NCI-H2029 treated with DMSO at 0.1 percent for 48 hours (cell line): Measurements from ENCODE around the gene BEST1.

Source experiments
- DNase-seq: peaks from one replicate; lab custom pipeline; 2025; lab: John Stamatoyannopoulos, UW

The BEST1 gene

DNA sequence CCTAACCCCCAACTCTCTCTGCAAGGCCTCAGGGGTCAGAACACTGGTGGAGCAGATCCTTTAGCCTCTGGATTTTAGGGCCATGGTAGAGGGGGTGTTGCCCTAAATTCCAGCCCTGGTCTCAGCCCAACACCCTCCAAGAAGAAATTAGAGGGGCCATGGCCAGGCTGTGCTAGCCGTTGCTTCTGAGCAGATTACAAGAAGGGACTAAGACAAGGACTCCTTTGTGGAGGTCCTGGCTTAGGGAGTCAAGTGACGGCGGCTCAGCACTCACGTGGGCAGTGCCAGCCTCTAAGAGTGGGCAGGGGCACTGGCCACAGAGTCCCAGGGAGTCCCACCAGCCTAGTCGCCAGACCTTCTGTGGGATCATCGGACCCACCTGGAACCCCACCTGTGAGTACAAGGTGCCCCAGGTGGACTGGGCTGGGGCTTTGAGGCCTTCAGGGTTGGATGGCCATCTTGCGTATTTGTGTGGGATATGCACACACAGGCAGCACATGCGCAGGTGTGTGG lies at the start of gene BEST1:
BEST1 (plus strand) TSS at position 317 of the 513 bp plus-strand sequence. CDS start 1,456 bp downstream, outside the sequence.
- DNase-seq: no peak

DNA sequence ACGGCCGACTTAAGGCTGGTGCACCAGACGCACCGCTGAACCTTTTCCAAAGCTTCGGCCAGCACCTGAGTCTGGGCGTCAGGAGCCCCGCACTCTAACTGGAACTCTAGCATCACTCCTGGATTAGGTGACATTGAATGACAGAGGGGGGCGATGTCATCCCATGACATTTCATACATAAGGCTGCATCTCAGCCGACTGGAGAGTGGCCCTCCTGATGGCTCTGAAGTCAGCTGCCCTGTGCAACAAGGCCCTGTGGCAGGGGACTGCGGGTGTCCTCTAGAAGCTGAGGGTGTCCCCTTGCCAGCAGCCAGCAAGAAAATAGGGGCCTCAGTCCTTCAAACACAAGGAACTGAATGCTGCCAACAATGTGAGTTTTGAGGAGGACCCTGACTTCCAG lies 48.8 kb upstream of the BEST1 start:
- DNase-seq: no peak

DNA sequence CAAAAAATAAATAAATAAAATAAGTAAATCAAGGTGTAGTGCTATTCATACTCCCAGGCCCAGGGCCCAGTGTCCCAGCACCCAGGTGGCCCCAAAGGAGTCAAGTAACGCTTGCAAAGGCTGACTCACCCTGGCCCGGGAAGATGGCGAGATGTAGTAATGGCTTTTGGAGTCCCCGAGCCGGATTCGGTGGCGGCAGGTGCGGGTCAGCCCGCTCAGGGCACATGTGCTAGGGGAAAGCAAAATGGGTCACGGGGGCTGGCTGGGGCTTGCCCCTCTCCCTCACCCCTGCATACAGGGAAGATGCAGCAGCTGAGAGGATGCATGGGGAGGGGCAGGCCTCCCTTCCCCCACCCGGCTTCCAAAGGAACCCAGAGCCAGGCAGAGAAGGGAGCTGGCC lies 47.8 kb upstream of the BEST1 start:
- DNase-seq: no peak

GRCh38 chr11:61903845-61904244 lies 46.3 kb upstream of the BEST1 start:
- DNase-seq: no peak

DNA sequence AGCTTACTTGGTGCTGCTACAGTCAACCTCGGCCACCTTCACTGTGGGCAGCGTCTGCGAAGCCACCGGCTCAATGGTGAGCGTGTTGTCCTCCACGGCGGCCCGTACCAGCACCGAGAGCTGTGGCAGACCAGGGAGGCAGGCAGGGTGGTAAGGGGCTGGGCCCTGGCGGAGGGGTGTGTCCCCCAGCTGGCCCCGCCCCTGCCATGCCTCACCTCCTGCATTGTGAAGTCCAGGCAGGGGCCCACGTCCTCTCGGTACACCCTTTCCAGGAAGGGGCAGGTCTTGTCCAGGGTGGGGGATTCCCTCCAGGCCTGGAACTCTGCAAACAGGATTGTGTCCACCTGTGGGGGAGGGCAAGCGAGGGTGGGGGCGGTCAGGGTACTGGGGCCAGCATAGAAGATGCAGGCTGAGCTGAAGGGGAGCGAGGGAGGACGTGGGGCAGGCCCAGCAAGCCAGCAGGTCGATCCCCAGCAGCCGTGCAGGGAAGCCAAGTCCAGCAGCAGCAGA lies 45.6 kb upstream of the BEST1 start:
- DNase-seq: no peak

GRCh38 chr11:61905067-61905696 lies 45.0 kb upstream of the BEST1 start:
- DNase-seq: no peak

GRCh38 chr11:61905801-61906521 lies 44.2 kb upstream of the BEST1 start:
- DNase-seq: no peak

DNA sequence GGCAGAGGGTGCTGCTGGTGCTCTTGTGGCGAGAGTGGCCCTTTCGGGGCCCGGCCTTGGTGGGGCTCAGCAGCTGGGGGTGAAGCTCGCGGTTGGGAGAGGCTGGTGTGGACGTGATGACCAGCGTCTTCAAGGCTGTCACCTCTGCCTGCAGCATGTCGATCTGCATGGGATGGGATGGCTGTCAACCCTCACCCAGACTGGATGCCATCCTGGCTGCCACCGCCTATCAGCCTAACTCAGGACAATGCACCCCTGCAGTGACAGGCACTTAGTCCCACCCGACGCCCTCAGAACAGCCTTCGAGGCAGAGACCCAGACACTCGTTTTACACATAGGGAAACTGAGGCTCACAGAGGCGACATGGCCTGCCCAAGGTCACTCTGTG lies 43.6 kb upstream of the BEST1 start:
- no peak for DNase-seq

GRCh38 chr11:61907282-61907681 lies 42.9 kb upstream of the BEST1 start:
- DNase-seq: no peak

DNA sequence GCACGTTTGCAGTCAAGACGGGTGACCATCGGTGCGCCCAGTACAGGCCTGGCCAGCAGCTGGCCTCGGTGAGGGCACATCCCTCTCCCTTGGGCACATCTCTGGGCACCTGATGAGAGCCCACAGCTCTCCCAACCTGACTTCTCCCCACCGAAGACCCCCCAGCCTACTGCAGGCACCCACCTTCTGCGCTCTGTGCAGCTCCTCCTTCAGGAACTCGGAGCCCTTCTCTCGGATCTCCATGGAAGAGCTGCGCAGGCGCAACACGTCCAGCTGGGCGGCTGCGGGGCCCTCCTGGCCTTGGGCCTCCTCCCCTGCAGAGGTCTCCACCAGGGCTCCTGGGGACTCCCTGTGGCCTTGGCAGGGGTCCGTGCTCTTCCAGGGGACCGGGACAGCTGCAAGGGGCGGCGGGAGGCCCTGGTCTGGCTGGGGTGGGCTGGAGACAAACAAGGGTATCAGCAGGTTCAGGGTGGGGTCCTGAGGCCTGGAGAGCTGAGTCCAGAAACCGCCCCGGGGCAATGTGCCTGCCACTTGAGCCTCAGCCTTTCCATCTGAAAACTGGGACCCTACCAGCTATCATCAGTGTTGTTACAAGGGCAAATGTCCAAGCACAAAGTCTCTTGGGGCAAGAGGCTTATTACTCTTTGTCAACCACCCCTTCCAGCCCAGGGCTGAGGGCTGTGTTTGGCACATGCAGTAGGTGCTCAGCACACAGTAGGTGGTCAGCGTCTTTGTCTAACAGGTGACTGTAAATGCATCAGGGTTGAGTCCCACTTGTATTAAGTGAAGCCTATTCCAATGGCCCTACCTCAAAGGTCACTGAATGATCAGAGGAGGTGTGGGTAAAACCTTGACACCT lies 42.1 kb upstream of the BEST1 start:
- DNase-seq: no peak

- no peak for DNase-seq
Measured at GRCh38 chr11:61908730-61909316, 41.3 kb upstream of the BEST1 start.

DNA sequence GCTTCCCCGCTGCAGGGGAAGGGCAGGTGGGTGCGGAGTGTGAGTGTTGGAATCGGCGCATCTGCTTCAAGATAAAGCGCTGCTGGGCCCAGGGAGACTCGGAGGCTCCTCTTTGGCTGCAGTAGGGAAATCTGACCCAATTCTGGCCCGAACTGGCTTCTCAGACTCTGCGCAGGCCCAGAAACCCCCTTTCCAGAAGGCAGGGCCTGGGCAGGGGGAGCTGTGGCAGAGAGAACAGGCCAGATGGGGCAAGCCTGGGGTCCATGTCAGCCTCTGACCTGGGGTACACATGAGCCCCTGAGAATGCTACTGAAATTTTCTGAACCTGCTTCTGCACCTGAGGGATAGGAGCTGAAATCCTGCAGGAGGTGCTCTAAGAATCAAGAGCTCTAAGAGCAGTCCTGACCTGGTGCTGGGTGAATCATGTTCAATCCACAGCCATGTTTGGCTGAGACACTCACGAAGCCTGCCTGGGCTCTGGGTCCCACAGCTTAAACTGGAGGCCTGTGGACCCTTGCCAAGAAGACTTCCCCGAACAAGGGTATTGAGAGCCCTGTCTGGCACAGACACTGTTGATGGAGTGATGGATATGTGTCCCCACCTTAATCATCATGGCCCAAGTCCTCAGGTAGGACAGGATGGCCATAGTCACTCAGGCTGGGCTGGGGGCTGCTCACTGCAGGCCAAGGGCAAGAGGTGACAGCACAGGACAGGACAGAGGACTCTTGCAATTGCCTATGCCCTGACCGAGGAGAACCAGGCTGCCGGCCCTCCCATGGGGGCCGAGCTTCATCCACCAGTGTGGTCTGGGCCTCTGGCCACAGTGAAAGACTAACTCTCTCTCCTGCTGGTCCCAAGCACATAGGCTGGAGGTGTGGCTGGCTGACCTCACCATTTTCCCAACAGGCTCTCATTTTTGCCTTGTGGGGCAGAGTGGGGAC lies 39.7 kb upstream of the BEST1 start:
- DNase-seq: no peak

- DNase-seq: no peak
Measured at GRCh38 chr11:61911128-61911700, 38.9 kb upstream of the BEST1 start.

- DNase-seq: no peak
Measured at GRCh38 chr11:61911701-61912529, 38.2 kb upstream of the BEST1 start.

DNA sequence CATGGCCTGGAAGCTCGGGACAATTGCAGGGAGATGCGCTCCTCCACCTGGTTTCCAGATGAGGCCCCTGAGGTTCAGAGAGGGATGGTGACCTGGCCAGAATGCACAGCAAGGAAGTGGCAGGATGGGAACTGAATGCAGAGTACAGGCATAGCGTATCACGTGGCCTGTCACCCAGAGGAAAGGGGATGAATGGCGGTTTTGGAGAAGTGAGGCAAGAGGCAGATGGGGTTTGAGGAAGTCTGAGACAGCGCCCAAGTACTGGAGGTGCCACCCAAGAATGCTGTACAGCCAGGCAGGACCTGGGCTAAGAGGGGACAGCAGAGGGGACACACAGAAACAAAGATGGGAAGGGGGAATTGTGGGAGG lies 37.6 kb upstream of the BEST1 start:
- DNase-seq: no peak

GRCh38 chr11:61912991-61913698 lies 37.0 kb upstream of the BEST1 start:
- DNase-seq: no peak

- DNase-seq: no peak
Measured at GRCh38 chr11:61913699-61914395, 36.3 kb upstream of the BEST1 start.

- no peak for DNase-seq
Measured at GRCh38 chr11:61914471-61915171, 35.5 kb upstream of the BEST1 start.
